22Rv1 (cell line): ENCODE measurements around the gene NBEAL1.
"Not testable (repeated sequence)": the region's sequence is repeated elsewhere in the genome, so short reads cannot be mapped to it uniquely, and the experiment has no call there.

Source experiments
- CTCF ChIP-seq: fragments of 450-650 bp; IDR thresholded peaks from 2 replicates; pipeline ENCODE4 v1.5.1; 2017; ENCODE audit warnings: mild to moderate bottlenecking
- ZFX ChIP-seq: fragments of 450-650 bp; IDR thresholded peaks from 2 replicates; pipeline ENCODE4 v1.6.1; 2017; ENCODE audit warnings: antibody characterized with exemption, borderline replicate concordance

GRCh38 chr2:202997113-202997512, 17.6 kb upstream of the NBEAL1 start:
- not testable (repeated sequence) for TF ChIP-seq CTCF, ZFX
